Body of pancreas (tissue), 4 donors: ENCODE data around the gene LYRM4.

Experiments
- POLR2A ChIP-seq, 3 donors: fragments of 450-650 bp; IDR thresholded peaks; one replicate each; pipeline ENCODE4 v1.6.1; 2016; ENCODE audit warnings: antibody characterized with exemption in 3 of 3, mild to moderate bottlenecking in 2 of 3
- TF ChIP-seq, protein P1 (sequence below), 7 experiments: fragments of 450-650 bp in 4 of 7; fragments of 200-600 bp in 3 of 7; sonication (generic) in 3 of 7; IDR thresholded peaks; one replicate each; pipeline ENCODE4 v1.5.1; 2016 to 2019; ENCODE audit warnings: antibody characterized with exemption in 7 of 7

GRCh38 chr6:5115168-5115567 is 145.6 kb downstream of the LYRM4 start:
- TF ChIP-seq, protein P1, sequence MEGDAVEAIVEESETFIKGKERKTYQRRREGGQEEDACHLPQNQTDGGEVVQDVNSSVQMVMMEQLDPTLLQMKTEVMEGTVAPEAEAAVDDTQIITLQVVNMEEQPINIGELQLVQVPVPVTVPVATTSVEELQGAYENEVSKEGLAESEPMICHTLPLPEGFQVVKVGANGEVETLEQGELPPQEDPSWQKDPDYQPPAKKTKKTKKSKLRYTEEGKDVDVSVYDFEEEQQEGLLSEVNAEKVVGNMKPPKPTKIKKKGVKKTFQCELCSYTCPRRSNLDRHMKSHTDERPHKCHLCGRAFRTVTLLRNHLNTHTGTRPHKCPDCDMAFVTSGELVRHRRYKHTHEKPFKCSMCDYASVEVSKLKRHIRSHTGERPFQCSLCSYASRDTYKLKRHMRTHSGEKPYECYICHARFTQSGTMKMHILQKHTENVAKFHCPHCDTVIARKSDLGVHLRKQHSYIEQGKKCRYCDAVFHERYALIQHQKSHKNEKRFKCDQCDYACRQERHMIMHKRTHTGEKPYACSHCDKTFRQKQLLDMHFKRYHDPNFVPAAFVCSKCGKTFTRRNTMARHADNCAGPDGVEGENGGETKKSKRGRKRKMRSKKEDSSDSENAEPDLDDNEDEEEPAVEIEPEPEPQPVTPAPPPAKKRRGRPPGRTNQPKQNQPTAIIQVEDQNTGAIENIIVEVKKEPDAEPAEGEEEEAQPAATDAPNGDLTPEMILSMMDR (IDR thresholded peaks at IDR 0.05) = no peak
- TF ChIP-seq POLR2A (IDR thresholded peaks at IDR 0.05) = no peak
